Measurements from ENCODE around the gene TIPARP. TPM values are rescaled to one million over a fixed set of nuclear protein-coding genes. Genes with fewer than 3 reads are reported as not detected.

The TIPARP gene, protein sequence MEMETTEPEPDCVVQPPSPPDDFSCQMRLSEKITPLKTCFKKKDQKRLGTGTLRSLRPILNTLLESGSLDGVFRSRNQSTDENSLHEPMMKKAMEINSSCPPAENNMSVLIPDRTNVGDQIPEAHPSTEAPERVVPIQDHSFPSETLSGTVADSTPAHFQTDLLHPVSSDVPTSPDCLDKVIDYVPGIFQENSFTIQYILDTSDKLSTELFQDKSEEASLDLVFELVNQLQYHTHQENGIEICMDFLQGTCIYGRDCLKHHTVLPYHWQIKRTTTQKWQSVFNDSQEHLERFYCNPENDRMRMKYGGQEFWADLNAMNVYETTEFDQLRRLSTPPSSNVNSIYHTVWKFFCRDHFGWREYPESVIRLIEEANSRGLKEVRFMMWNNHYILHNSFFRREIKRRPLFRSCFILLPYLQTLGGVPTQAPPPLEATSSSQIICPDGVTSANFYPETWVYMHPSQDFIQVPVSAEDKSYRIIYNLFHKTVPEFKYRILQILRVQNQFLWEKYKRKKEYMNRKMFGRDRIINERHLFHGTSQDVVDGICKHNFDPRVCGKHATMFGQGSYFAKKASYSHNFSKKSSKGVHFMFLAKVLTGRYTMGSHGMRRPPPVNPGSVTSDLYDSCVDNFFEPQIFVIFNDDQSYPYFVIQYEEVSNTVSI
- total RNA-seq (2022; extraction: Qiagen RNA extraction; ENCODE audit: low read depth): 48.9 to 65.6 TPM (median 55.1 TPM) in 5 replicates

DNA sequence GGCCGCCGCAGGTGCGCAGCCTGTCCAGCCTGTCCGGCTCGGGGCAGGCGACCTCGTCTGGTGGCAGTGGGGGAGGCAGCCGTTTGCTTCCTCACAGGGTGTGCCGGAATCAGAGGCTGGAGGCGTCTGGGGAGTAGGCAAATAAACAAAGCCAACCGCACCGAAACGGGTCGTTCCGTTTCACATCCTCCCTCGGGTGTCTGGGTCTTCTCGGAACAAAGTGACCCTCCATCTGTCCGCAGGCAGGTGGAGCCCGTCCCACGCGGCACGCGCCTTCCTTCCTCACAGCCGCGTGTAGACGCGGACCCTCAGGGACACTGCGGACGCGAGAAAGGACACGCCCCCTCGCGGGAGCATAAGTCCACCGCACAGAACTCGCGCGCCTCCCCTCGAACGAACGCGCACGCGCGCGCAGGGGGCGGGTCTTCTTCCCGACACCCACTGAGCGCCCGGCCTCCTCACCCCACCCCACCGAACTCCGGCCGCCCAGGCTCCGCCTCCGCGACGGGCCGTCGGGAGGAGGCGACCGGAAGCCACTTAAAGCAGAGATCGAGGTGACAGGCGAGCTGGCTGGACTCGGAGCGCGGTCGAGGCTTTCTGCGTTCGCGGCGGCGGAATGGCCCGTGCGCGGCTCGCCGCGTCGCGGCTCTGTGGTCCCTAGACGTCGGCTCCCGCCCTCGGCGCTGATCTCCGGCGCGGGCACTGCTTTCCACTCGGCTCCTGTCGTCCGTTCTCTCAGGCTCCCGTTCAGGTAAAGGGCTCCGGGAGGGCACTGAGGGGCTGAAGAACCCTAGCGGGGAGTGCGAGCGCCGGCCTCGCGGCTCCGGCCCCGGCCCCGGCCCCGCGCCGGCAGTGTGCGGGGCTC is at the start of gene TIPARP:
TSS of gene TIPARP (plus strand) at position 545 of the 865 bp plus-strand sequence. CDS start 3,108 bp downstream, outside the sequence.

Other genes starting within 250 kb of the TIPARP start
- gene SSR3, start 119.5 kb upstream of the TIPARP start, total RNA-seq (2022; extraction: Qiagen RNA extraction; ENCODE audit: low read depth): 160 to 210 TPM (median 200 TPM) in 5 replicates
- 0.78 to 1.4 TPM (median 0.80 TPM) in 5 replicates for gene LEKR1, start 151.8 kb downstream of the TIPARP start, total RNA-seq (2022; extraction: Qiagen RNA extraction; ENCODE audit: low read depth)